Inflammatory macrophage (primary cell): ENCODE data around the gene NR5A2.

Source experiments
- DNase-seq, 2 donors: peaks; one replicate each; pipeline ENCODE4 v3.0.0-alpha.2; 2020 to 2022

NR5A2 gene

DNA sequence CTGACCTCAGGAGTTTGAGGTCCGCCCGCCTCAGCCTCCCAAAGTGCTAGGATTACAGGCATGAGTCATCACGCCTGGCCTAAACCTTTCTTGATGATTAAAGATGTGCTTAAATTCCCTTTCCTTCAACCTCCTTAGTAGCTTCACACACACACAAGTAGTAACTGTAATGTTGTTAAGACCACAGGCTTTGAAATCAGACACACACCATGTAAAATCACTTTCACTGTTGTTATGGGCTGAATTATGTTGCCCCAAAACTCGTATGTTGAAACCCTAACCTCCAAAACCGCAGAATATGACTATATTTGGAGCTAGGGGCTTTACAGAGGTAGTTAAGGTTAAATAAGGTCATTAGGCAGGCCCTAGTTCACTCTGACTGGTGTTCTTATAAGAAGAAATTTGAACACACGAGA lies 180.2 kb downstream of the NR5A2 start:
- no peak for DNase-seq

DNA sequence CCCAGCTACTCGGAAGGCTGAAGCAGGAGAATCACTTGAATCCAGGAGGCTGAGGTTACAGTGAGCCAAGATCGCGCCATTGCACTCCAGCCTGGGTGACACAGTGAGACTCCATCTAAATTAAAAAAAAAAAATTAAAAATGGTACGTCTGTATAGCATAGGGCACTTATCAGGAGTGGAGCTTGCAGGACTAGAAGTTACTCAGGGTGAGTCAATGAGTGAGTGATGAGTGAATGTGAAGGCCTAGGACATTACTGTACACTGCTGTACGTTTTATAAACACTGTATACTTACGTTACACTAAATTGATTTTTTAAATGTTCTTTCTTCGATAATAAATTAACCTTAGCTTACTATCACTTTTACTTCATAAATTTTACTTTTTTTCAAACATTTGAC lies 183.6 kb downstream of the NR5A2 start:
- DNase-seq: no peak

- DNase-seq: no peak
Measured at GRCh38 chr1:200213392-200213791, 185.9 kb downstream of the NR5A2 start.

GRCh38 chr1:200213921-200214320 lies 186.4 kb downstream of the NR5A2 start:
- DNase-seq: no peak

GRCh38 chr1:200215350-200215749 lies 187.8 kb downstream of the NR5A2 start:
- no peak for DNase-seq

- no peak for DNase-seq
Measured at GRCh38 chr1:200217703-200218102, 190.2 kb downstream of the NR5A2 start.

- no peak for DNase-seq
Measured at GRCh38 chr1:200221614-200222282, 194.2 kb downstream of the NR5A2 start.

GRCh38 chr1:200223207-200223606 lies 195.7 kb downstream of the NR5A2 start:
- no peak for DNase-seq

- DNase-seq: no peak
Measured at GRCh38 chr1:200223613-200224012, 196.1 kb downstream of the NR5A2 start.

DNA sequence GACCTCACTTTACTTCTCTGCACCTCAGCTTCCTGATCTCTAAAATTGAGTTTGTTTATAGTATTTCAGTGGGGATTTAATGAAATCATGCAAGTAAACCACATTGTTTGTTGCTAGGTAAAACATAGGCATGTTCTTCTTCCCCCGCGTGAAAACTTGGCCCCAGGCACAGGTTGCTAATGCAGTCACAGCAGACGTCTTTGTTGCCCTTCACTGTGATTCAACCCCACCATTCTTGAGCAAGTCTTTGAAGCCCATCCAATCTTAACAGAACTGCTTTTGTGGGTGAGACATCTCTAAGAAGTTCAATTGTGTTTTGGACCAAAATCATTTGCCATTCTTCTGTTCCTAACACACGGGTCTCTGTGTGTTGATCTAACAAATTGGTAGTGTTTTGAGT lies 196.8 kb downstream of the NR5A2 start:
- DNase-seq: no peak

DNA sequence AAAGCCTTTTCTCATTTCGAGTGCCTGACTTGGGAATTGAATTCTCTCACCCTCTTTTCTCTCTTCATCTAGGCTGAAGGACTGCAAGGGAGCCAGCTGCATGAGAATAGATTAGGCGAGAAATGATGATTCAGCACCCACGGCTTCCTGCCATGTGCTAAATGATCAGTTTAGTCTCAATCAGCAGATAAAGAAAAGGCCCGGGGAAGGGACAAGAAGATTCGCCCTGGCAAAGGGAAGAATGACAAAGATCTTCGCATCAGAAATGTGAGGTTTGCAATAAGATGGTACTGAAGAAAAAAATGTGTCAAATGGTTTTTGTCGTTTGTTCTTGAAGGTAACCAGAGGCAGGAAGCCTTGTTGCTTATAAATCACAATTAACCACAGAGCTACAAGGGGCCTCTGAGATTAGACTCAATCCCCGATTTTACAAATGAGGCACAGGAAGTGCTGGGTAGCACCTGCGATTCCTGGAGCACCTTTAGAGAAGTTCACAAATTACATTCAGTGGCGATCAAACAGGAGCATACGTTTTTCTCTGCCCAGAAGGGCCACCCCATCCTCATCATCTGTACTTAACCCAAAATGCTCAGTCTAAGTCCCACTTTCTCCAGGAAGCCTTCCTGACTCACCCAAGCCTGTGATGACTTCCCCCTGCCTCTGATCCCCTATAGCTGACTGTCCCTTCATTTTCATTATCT lies 198.9 kb downstream of the NR5A2 start:
- DNase-seq: no peak

- no peak for DNase-seq
Measured at GRCh38 chr1:200226969-200227303, 199.4 kb downstream of the NR5A2 start.
